Measurements from ENCODE around the gene GRM3. TPM values are rescaled to one million over a fixed set of nuclear protein-coding genes. Genes with fewer than 3 reads are reported as not detected.

The GRM3 gene
- total and polyA plus RNA-seq, 2 donors (not counting 3 experiments of a cell fraction or from before 2014, with no cell fraction given), result not detected

DNA sequence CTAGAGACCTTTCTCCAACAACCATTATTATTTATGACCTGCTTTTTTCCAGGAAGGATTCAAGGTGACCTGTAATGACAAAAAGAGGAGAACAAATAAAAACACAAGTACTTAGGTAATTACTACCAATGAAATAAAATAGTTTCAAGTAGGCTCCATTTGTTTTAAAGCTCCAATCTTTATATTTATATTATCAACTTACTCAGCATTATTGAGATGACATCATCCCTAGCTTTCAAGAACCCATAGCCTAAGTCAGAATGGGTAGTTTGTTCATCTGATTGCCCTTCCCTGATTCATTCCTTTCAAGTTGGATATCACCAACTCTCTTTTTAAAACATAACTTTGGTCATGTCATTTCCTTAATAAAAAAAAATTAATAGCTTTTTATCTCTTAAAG lies 131.5 kb downstream of the GRM3 start:
- Histone ChIP-seq H3K9me1 (replicated peaks; ENCODE audit: control insufficient read depth, extremely low read depth, insufficient read depth, low read length) (no peaks in the 10 kb centered on the region), H3K27ac (ENCODE audit: insufficient read depth, low read depth, low read length) (no peak overlapping the region), H3K4me3 (replicated peaks in 1 of 3; ENCODE audit: insufficient read depth in 1 of 3, low read depth in 1 of 3, low read length in 3 of 3) (no peak overlapping the region), H3K9me3 (replicated peaks; ENCODE audit: control insufficient read depth, insufficient read depth, low read length) (no peaks in the 10 kb centered on the region), H3K36me3 (ENCODE audit: control insufficient read depth in 2 of 2, extremely low read depth in 1 of 2, insufficient read depth in 2 of 2, low read length in 2 of 2) (no peaks in the 10 kb centered on the region), H3K79me2 (ENCODE audit: control insufficient read depth, insufficient read depth, low read length) (no peaks in the 10 kb centered on the region), H3K27me3 (ENCODE audit: control insufficient read depth in 2 of 2, insufficient read depth in 2 of 2, low read length in 2 of 2) (no peaks in the 10 kb centered on the region), H3K9ac (replicated peaks; ENCODE audit: extremely low read depth, insufficient read depth, low read length) (no peak overlapping the region), H3K4me1 (ENCODE audit: control insufficient read depth, extremely low read depth, insufficient read depth, low read length) (no peaks in the 10 kb centered on the region), H2AFZ (ENCODE audit: low read depth, low read length) (no peak overlapping the region), H3K4me2 (ENCODE audit: insufficient read depth, low read length) (no peak overlapping the region), H4K20me1 (replicated peaks; ENCODE audit: control insufficient read depth, extremely low read depth, insufficient read depth, low read length) (no peaks in the 10 kb centered on the region)
- FAIRE-seq (no peak), DNase-seq (ENCODE audit: low read depth, low spot score) (no peak)
- dilution Hi-C loops (cut with MboI; ENCODE audit: extremely low pct_ligation_motif_present, low sequenced_read_pairs) (no loop called here), intact Hi-C loops (cut with micrococcal nuclease) (no loop called here)
- BruUV-seq (replicated peaks), result no TSS peak
- CTCF ChIA-PET, result no interaction called here
- TF ChIP-seq MAX (IDR thresholded peaks at IDR 0.05; ENCODE audit: insufficient read depth, insufficient read length), result no peak
- TF ChIP-seq FOS (IDR thresholded peaks at IDR 0.05; ENCODE audit: borderline replicate concordance, insufficient read depth, low read length), result no peak
- no peak for TF ChIP-seq POLR2AphosphoS5 (IDR thresholded peaks at IDR 0.05; ENCODE audit: insufficient read depth, low read depth, low read length)
- TF ChIP-seq POLR2A (IDR thresholded peaks at IDR 0.05; ENCODE audit: low read depth, low read length), result no peak
- POLR2A ChIA-PET, result no interaction called here

GRCh38 chr7:86776136-86776535 lies 132.4 kb downstream of the GRM3 start:
- H3K27ac ChIP-seq (ENCODE audit: insufficient read depth, low read depth, low read length), result no peak overlapping the region
- dilution Hi-C loops (cut with MboI; ENCODE audit: extremely low pct_ligation_motif_present, low sequenced_read_pairs) (no loop called here), intact Hi-C loops (cut with micrococcal nuclease) (no loop called here)
- DNase-seq (ENCODE audit: low read depth, low spot score) (no peak), FAIRE-seq (no peak)
- no peaks in the 10 kb centered on the region for H3K9me1 ChIP-seq (replicated peaks; ENCODE audit: control insufficient read depth, extremely low read depth, insufficient read depth, low read length)
- no peaks in the 10 kb centered on the region for H3K36me3 ChIP-seq (ENCODE audit: control insufficient read depth in 2 of 2, extremely low read depth in 1 of 2, insufficient read depth in 2 of 2, low read length in 2 of 2)
- ChIA-PET CTCF (no interaction called here), POLR2A (no interaction called here)
- H3K4me3 ChIP-seq (replicated peaks in 1 of 3; ENCODE audit: insufficient read depth in 1 of 3, low read depth in 1 of 3, low read length in 3 of 3), result no peak overlapping the region
- no peak overlapping the region for H3K9ac ChIP-seq (replicated peaks; ENCODE audit: extremely low read depth, insufficient read depth, low read length)
- no peaks in the 10 kb centered on the region for H3K27me3 ChIP-seq (ENCODE audit: control insufficient read depth in 2 of 2, insufficient read depth in 2 of 2, low read length in 2 of 2)
- no TSS peak for BruUV-seq (replicated peaks)
- H3K79me2 ChIP-seq (ENCODE audit: control insufficient read depth, insufficient read depth, low read length), result no peaks in the 10 kb centered on the region
- H4K20me1 ChIP-seq (replicated peaks; ENCODE audit: control insufficient read depth, extremely low read depth, insufficient read depth, low read length), result no peaks in the 10 kb centered on the region
- TF ChIP-seq FOS (IDR thresholded peaks at IDR 0.05; ENCODE audit: borderline replicate concordance, insufficient read depth, low read length) (no peak), MAX (IDR thresholded peaks at IDR 0.05; ENCODE audit: insufficient read depth, insufficient read length) (no peak), POLR2A (IDR thresholded peaks at IDR 0.05; ENCODE audit: low read depth, low read length) (no peak), JUN (IDR thresholded peaks at IDR 0.05; ENCODE audit: borderline replicate concordance, insufficient read depth, insufficient read length, low read depth) (no peak), EZH2 (IDR thresholded peaks at IDR 0.05; ENCODE audit: borderline replicate concordance, low read depth, low read length, severe bottlenecking) (no peak), MYC (IDR thresholded peaks at IDR 0.05; ENCODE audit: low read depth, low read length) (no peak), GATA2 (IDR thresholded peaks at IDR 0.05; ENCODE audit: insufficient read depth, insufficient read length, low read depth, low read length) (no peak), POLR2AphosphoS5 (IDR thresholded peaks at IDR 0.05; ENCODE audit: insufficient read depth, low read depth, low read length) (no peak)
- TF ChIP-seq, protein P1, sequence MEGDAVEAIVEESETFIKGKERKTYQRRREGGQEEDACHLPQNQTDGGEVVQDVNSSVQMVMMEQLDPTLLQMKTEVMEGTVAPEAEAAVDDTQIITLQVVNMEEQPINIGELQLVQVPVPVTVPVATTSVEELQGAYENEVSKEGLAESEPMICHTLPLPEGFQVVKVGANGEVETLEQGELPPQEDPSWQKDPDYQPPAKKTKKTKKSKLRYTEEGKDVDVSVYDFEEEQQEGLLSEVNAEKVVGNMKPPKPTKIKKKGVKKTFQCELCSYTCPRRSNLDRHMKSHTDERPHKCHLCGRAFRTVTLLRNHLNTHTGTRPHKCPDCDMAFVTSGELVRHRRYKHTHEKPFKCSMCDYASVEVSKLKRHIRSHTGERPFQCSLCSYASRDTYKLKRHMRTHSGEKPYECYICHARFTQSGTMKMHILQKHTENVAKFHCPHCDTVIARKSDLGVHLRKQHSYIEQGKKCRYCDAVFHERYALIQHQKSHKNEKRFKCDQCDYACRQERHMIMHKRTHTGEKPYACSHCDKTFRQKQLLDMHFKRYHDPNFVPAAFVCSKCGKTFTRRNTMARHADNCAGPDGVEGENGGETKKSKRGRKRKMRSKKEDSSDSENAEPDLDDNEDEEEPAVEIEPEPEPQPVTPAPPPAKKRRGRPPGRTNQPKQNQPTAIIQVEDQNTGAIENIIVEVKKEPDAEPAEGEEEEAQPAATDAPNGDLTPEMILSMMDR (IDR thresholded peaks at IDR 0.05; ENCODE audit: extremely low read depth in 1 of 2, insufficient read depth in 1 of 2, low read depth in 1 of 2, low read length in 2 of 2), result no peak
- no peak overlapping the region for H2AFZ ChIP-seq (ENCODE audit: low read depth, low read length)
- no peaks in the 10 kb centered on the region for H3K9me3 ChIP-seq (replicated peaks; ENCODE audit: control insufficient read depth, insufficient read depth, low read length)
- H3K4me1 ChIP-seq (ENCODE audit: control insufficient read depth, extremely low read depth, insufficient read depth, low read length), result no peaks in the 10 kb centered on the region
- H3K4me2 ChIP-seq (ENCODE audit: insufficient read depth, low read length), result no peak overlapping the region
